ENCODE results near the gene ENGASE.

The ENGASE gene

DNA sequence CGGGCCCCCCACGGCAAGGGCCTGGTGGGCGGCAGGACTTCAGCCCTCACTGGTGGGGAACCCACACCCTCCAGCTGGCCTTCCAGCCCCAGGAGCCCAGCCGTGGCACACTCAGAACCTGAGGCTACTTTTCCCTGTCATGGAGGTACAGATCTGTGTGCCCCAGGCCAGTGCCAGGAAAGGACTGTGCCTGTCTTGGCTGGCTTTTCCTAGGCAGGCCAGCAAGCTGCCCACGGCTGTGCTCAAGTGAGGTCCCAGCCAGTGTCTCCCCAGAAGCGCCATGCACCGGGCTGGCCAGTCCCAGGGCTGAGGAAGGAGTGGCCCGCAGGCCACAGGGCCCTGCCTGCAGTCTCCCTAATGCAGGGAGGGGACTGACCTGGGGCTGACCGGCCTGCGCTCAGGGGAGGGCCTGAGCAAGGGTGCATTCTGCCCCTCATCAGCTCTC lies 16.6 kb downstream of the ENGASE start:
- no peak for DNase-seq (ENCODE audit: low read depth in 1 of 2, low spot score in 1 of 2)

DNA sequence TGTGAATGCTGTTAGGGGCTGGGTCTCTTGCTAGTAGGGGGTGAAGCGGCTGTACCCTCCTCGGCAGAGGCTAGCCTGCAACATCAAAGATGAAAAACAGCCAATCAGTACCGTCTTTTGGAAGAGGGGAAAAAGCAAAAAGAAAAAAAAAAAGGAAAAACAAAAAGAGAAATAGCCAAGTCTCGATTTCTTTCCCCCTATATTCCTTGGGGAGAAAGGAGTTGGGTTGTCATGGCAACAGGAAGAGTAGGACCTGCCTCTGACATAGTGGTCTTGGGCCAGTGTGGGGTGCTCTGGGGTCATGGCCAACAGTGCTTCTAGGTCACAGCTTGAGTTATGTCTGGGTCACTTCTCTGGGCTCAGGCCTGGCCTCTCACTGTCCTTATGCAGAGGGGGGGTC lies 17.9 kb downstream of the ENGASE start:
- no peak for DNase-seq (ENCODE audit: low read depth in 1 of 2, low spot score in 1 of 2)

- DNase-seq (ENCODE audit: low read depth in 1 of 2, low spot score in 1 of 2), result no peak
Measured at GRCh38 chr17:79093270-79093669, 18.6 kb downstream of the ENGASE start.

DNA sequence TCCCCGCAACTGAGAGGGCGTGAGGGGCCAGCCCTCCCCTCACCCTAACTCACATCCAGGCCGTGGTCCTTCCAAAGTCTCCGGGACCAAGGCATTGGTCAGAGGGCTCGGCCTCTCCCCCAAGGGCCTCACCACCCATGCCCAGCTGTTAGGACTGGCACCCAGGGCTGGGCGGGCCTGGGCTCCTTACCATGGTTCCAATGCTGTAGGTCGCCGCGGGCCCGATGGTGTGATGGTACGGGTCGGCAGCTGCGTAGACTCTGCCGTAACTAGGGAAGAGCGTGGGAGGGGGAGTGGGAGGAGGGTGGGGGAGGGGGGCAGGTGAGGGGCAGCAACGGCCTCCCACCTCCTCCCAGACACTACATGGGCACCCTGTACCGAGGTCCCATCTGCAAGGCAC lies 19.6 kb downstream of the ENGASE start:
- DNase-seq (ENCODE audit: low read depth in 1 of 2, low spot score in 1 of 2), result no peak

- DNase-seq (ENCODE audit: low read depth in 1 of 2, low spot score in 1 of 2), result no peak
Measured at GRCh38 chr17:79095345-79096055, 20.9 kb downstream of the ENGASE start.

GRCh38 chr17:79096477-79096876 lies 21.9 kb downstream of the ENGASE start:
- no peak for DNase-seq (ENCODE audit: low read depth in 1 of 2, low spot score in 1 of 2)

GRCh38 chr17:79097226-79098055 lies 22.8 kb downstream of the ENGASE start:
- DNase-seq (ENCODE audit: low read depth in 1 of 2, low spot score in 1 of 2), result no peak

- no peak for DNase-seq (ENCODE audit: low read depth in 1 of 2, low spot score in 1 of 2)
Measured at GRCh38 chr17:79098282-79098867, 23.8 kb downstream of the ENGASE start.

DNA sequence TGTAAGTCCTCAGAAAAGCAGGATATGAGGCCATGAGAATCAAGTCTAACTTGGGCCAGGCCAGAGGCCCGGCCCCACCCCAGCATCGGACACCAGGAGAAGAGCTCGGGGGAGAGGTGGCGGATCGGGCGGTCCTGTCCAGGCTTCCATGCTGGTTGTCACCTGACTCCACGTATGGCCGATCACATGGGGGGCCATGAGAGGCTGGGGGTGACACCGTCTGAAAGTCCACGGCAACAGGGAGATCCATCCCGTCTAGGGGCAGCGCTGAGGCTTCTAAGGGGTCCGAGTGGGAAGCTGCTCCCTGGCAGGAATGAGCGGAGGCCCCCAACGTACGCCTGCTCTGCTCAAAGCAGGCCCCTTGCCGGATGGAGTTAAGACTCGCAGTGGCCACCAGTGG lies 25.8 kb downstream of the ENGASE start:
- no peak for DNase-seq (ENCODE audit: low read depth in 1 of 2, low spot score in 1 of 2)

DNA sequence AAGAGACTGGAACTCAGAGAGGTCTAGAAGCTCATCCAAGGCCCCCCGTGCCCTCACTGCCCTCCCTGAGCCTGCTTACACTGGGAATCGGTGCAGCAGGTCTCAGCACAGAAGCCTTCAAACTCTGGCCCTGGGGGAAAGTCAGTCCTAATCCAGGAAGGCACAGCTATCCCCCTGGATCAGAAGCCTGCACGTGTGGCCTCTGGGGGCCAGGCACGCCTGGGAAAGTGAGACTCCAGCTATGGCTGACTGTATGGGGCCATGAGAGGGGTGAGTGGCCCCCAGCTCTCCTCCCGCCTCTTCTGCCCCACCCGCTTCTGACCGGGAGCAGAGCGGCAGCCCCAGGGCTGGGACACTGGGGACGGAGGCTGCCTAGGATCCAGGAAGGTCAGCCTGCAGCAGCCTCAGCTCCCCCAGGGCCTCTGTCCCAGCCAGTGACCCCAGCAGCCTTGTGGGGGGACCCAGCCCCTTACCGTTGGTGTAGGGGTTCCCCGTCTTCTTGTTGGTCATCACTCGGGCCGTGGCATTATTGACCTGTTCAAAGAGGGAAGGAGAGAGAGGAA lies 26.6 kb downstream of the ENGASE start:
- DNase-seq (ENCODE audit: low read depth in 1 of 2, low spot score in 1 of 2), result no peak

DNA sequence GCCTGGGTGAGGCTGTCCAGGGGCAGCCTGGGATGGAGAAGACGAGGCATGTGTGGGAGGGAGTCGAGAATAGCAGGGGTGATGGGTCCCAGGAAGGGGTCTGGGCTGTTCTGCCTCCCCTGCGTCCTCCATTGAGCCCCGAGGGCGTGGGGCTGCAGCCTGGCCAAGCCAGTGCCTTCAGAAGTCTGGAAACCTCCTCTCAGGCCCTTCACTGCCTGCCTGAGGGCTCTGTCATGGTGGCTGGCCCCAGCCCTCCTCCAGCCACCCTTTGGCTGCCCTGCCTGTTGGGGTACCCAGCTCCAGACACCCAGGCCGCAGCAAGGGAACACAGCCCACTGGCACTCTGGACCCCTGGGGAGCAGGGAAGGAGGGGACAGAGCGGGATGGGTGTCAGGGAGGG lies 27.6 kb downstream of the ENGASE start:
- no peak for DNase-seq (ENCODE audit: low read depth in 1 of 2, low spot score in 1 of 2)

GRCh38 chr17:79104898-79105600 lies 30.4 kb downstream of the ENGASE start:
- DNase-seq (ENCODE audit: low read depth in 1 of 2, low spot score in 1 of 2), result no peak

- no peak for DNase-seq (ENCODE audit: low read depth in 1 of 2, low spot score in 1 of 2)
Measured at GRCh38 chr17:79105937-79106336, 31.3 kb downstream of the ENGASE start.

DNA sequence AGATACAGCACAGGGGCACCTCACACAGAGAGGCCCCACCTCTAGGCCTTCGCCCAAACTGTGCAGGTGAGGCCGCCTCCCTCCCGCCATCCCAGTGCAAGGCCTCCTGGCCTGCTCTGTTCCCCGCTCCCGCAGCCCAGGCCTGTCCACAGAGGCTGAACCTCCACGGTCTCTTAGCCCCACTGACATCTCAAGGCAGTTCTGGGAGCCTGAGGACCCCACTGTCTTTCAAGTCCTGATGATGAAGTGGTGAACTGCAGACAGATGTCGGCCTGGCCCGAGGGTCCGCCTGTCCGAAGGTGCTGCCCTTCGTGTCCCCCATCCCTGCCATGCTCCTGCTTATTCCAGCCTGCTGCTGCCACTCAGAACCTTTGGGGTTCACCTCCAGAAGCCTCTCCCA lies 32.3 kb downstream of the ENGASE start:
- no peak for DNase-seq (ENCODE audit: low read depth in 1 of 2, low spot score in 1 of 2)

- DNase-seq (ENCODE audit: low read depth in 1 of 2, low spot score in 1 of 2), result no peak
Measured at GRCh38 chr17:79107499-79108231, 33.0 kb downstream of the ENGASE start.

DNA sequence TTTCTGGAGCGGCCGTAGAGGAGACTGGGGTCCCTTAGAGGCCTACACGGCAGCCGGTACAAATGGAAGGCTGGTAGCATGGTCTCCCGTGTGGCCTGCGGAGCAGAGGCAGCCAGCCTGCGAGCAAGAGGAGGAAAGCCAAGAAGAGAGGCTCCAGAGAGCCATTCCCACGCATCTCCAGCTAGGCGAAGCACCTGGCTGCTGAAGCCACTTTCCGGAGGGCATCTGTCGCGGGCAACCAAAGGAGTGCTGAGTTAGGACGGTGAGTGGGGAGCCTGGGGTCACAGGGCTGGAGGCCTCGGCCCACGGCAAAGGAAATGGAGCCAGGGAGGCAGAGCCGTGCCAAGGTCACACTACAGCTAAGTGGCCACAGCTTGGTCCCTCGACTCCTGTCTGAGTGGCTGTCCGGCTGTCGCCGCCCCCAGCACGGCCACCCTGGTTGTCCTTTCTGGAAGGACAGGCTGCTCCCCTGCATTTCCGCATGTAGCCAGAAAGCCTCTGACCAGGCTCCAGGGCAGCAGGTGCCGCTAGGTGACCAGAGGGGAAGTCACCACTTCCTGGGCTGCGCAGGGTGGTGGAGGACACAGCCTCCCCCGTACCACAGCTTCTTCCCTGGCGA lies 33.7 kb downstream of the ENGASE start:
- DNase-seq (ENCODE audit: low read depth in 1 of 2, low spot score in 1 of 2), result no peak

DNA sequence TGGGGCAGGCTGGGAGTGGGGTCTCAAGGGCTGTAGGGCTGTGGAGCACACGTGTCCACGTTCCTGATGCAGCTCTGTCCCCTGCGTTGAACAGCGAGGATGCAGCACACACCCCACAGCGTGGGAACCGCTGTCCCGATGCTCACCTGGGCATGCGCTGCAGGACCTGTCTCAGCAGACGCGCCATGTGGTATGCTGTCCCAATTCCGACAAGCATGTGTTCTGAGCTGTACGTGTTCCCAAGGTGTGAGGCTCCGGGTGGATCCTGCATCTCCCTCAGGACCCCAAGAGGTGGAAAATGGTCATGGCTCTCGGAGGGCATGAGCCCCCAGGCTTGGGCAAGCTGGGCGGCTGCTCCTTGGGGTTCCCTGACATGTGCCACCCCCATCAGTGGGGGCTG lies 34.2 kb downstream of the ENGASE start:
- no peak for DNase-seq (ENCODE audit: low read depth in 1 of 2, low spot score in 1 of 2)

DNA sequence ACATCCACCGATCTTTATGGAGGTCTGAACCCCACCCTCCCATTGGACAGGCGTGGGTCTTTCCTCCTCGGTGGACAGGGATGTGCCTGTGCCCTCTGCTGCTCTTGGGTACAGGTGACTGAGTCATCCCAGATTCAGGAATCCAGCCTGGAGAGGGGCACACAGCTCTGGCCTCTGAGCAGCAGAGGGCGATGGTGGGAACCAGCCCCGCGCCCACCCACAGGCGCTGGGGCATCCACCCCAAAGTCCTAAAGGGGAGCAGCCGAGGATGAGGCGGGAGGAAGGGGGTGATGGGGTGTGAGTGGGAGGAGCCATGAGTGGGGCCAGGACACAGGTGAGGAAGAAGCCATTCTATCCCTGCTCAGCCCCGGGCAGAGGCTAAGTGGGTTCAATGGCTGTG lies 35.0 kb downstream of the ENGASE start:
- DNase-seq (ENCODE audit: low read depth in 1 of 2, low spot score in 1 of 2), result no peak

- DNase-seq (ENCODE audit: low read depth in 1 of 2, low spot score in 1 of 2), result no peak
Measured at GRCh38 chr17:79111097-79111496, 36.5 kb downstream of the ENGASE start.

- no peak for DNase-seq (ENCODE audit: low read depth in 1 of 2, low spot score in 1 of 2)
Measured at GRCh38 chr17:79112471-79112870, 37.8 kb downstream of the ENGASE start.

Data from activated CD4-positive, alpha-beta T cell treated with anti-CD3 and anti-CD28 coated beads, Interleukin-2, amount 50 U/mL, for 24 hours (primary cell).